Measurements from ENCODE around the gene FZR1. TPM values are rescaled to one million over a fixed set of nuclear protein-coding genes. Genes with fewer than 3 reads are reported as not detected.

The FZR1 gene
- total RNA-seq, 1 experiment from 2014 or later = 87.4 TPM

DNA sequence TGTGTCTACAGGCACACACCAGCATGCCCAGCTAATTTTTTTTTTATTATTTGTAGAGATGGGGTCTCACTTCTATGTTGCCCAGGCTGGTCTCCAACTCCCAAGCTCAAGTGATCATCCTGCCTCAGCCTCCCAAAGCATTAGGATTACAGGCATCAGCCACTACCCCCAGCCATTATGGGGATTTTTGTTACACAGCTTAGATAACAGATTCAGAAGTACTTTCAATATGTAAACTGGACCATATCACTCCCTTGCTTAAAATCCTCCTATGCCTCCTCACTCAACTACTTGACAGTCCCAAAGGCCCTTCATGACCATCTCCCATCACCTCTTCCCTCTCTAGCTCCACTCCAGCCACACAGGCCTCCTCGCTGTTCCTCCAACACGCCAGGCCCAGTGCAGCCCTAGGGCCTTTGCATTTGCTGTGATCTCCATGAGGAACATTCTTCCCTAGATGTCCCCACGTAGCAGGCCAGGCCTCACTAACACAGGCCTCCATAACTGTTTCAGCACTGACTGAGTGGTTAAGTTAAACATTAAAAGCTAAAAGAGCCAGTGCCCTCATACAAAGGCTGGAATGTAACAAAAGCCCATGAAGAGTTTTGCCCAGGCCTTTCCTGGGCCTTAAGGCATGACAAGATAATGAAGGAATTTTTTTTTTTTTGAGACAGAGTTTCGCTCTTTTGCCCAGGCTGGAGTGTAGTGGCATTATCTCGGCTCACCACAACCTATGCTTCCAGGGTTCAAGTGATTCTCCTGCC is 8.2 kb upstream of the FZR1 start:
- DNase-seq (ENCODE audit: low spot score) = no peak
- H3K27ac ChIP-seq (ENCODE audit: low read depth, low read length, poor library complexity, severe bottlenecking) = no peak overlapping the region
- H3K36me3 ChIP-seq (ENCODE audit: insufficient read depth, low read length, poor library complexity, severe bottlenecking) = peaks cover 19% of the 10 kb centered on the region
- H3K4me3 ChIP-seq (ENCODE audit: low read depth, low read length, poor library complexity, severe bottlenecking) = no peak overlapping the region
- POLR2A ChIA-PET (ENCODE audit: low non-redundant PET) = no interaction called here
- no peaks in the 10 kb centered on the region for H3K9me3 ChIP-seq (ENCODE audit: low read depth, low read length, poor library complexity, severe bottlenecking)
- BruUV-seq (replicated peaks) = no TSS peak
- no peaks in the 10 kb centered on the region for H3K27me3 ChIP-seq (replicated peaks; ENCODE audit: insufficient read depth, low read depth, low read length, poor library complexity)
- intact Hi-C loops (cut with micrococcal nuclease; ENCODE audit: unreplicated experiment) = no loop called here
- no peak for TF ChIP-seq CTCF (conservative IDR thresholded peaks at IDR 0.05; ENCODE audit: low read depth, low read length)
- no peak for TF ChIP-seq EZH2 (IDR thresholded peaks at IDR 0.05; ENCODE audit: borderline replicate concordance, low read depth, low read length, poor library complexity, severe bottlenecking)
- H3K4me1 ChIP-seq (ENCODE audit: insufficient read depth, low read length, poor library complexity, severe bottlenecking) = no peaks in the 10 kb centered on the region
- CTCF ChIA-PET = no interaction called here

- no peaks in the 10 kb centered on the region for H3K9me3 ChIP-seq (ENCODE audit: low read depth, low read length, poor library complexity, severe bottlenecking)
- BruUV-seq (replicated peaks) = no TSS peak
- no peak for DNase-seq (ENCODE audit: low spot score)
- POLR2A ChIA-PET (ENCODE audit: low non-redundant PET) = interaction anchor here (0.6 kb wide), 1 partner anchor 488 kb away, joined by 37 read pairs; no protein-coding TSS in a partner anchor
- TF ChIP-seq EZH2 (IDR thresholded peaks at IDR 0.05; ENCODE audit: borderline replicate concordance, low read depth, low read length, poor library complexity, severe bottlenecking) (no peak), CTCF (conservative IDR thresholded peaks at IDR 0.05; ENCODE audit: low read depth, low read length) (no peak)
- peak overlapping the region; percentile 81 for H3K4me3 ChIP-seq (ENCODE audit: low read depth, low read length, poor library complexity, severe bottlenecking)
- CTCF ChIA-PET = interaction anchor here (0.6 to 1.1 kb wide), 2 partner anchors 15 to 451 kb away, joined by 11 read pairs; no protein-coding TSS in a partner anchor
- peaks cover 3% of the 10 kb centered on the region for H3K4me1 ChIP-seq (ENCODE audit: insufficient read depth, low read length, poor library complexity, severe bottlenecking)
- H3K36me3 ChIP-seq (ENCODE audit: insufficient read depth, low read length, poor library complexity, severe bottlenecking) = peaks cover 18% of the 10 kb centered on the region
- intact Hi-C loops (cut with micrococcal nuclease; ENCODE audit: unreplicated experiment) = no loop called here
- H3K27me3 ChIP-seq (replicated peaks; ENCODE audit: insufficient read depth, low read depth, low read length, poor library complexity) = no peaks in the 10 kb centered on the region
- H3K27ac ChIP-seq (ENCODE audit: low read depth, low read length, poor library complexity, severe bottlenecking) = peak overlapping the region; percentile 100
Measured at GRCh38 chr19:3499738-3500428, 6.2 kb upstream of the FZR1 start.

DNA sequence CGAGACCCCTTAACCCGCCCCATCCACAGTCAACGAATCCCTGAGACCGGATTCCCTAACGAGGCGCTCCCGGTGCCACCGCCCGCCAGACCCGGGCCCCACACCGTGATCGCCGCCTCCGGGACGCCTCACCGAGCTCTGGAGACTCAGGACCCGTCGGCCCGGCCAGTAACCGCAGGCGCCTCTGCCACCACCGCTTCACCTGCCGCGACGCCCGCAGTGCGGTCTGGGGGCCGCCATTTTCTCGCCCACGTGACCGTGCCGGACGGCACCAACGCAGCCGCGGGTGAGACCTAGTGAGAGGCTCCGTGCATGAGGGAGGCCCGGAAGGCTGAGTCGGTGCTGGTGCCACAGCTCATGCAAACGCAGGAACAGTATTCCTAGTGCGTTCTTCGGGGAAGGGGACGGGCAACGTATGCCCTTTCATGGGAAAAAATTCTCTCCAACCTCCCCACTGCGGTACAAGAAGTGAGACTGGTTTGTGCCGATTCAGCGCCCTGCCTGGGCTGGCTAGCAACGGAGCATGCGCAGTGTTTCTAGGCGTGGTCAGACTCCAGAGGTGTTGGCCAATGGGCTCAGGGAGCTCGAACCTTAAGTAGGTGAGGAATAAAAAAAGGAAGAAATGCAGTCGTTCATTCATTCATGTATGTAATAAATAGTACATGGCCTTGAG is 5.5 kb upstream of the FZR1 start, which contains the start of gene DOHH:
Gene DOHH (minus strand): TSS at position 246 of the 673 bp plus-strand sequence. CDS start 3,860 bp downstream, outside the sequence.
- Histone ChIP-seq H3K36me3 (ENCODE audit: insufficient read depth, low read length, poor library complexity, severe bottlenecking) (peaks cover 12% of the 10 kb centered on the region), H3K27me3 (replicated peaks; ENCODE audit: insufficient read depth, low read depth, low read length, poor library complexity) (no peaks in the 10 kb centered on the region), H3K4me3 (ENCODE audit: low read depth, low read length, poor library complexity, severe bottlenecking) (peak within 1 kb of the TSS; percentile 81), H3K27ac (ENCODE audit: low read depth, low read length, poor library complexity, severe bottlenecking) (peak within 1 kb of the TSS; percentile 100), H3K9me3 (ENCODE audit: low read depth, low read length, poor library complexity, severe bottlenecking) (no peaks in the 10 kb centered on the region), H3K4me1 (ENCODE audit: insufficient read depth, low read length, poor library complexity, severe bottlenecking) (peaks cover 10% of the 10 kb centered on the region)
- intact Hi-C loops (cut with micrococcal nuclease; ENCODE audit: unreplicated experiment) = no loop called here
- DNase-seq (ENCODE audit: low spot score) = peak; percentile 98
- POLR2A ChIA-PET (ENCODE audit: low non-redundant PET) = interaction anchor here (0.6 kb wide), 1 partner anchor 72 kb away, joined by 3 read pairs; no protein-coding TSS in a partner anchor
- CTCF ChIA-PET = interaction anchor here (1.0 kb wide), 1 partner anchor 15 kb away, joined by 4 read pairs; no protein-coding TSS in a partner anchor
- TF ChIP-seq CTCF (conservative IDR thresholded peaks at IDR 0.05; ENCODE audit: low read depth, low read length) = no peak
- no peak for TF ChIP-seq EZH2 (IDR thresholded peaks at IDR 0.05; ENCODE audit: borderline replicate concordance, low read depth, low read length, poor library complexity, severe bottlenecking)
- no TSS peak for BruUV-seq (replicated peaks)

Measured in A673 (cell line).